Activated T-cell treated with anti-CD3 and anti-CD28 coated beads, Interleukin-2, amount 50 U/mL, for 24 hours (primary cell): ENCODE results near the gene KIZ.

Experiments used
- DNase-seq: peaks from one replicate; pipeline ENCODE4 v3.0.0-alpha.2; 2020
- H3K27ac Mint-ChIP-seq: 2 replicates; pipeline ENCODE4 v1.8.0; 2020; ENCODE audit warnings: mild to moderate bottlenecking, mixed read lengths
- H3K27me3 Mint-ChIP-seq: 2 replicates; pipeline ENCODE4 v1.8.0; 2020; ENCODE audit warnings: mixed read lengths
- H3K36me3 Mint-ChIP-seq: 2 replicates; pipeline ENCODE4 v1.8.0; 2020; ENCODE audit warnings: low read depth, mixed read lengths
- H3K4me1 Mint-ChIP-seq: 2 replicates; pipeline ENCODE4 v1.8.0; 2020; ENCODE audit warnings: low read depth, mixed read lengths
- H3K4me3 Mint-ChIP-seq: 2 replicates; pipeline ENCODE4 v1.8.0; 2020; ENCODE audit warnings: mild to moderate bottlenecking, moderate library complexity, mixed read lengths
- H3K9me3 Mint-ChIP-seq: 2 replicates; pipeline ENCODE4 v1.8.0; 2020; ENCODE audit warnings: mixed read lengths

KIZ gene

GRCh38 chr20:21280522-21281016, 154.7 kb downstream of the KIZ start:
- Mint-ChIP-seq H3K36me3 (no peaks in the 10 kb centered on the region), H3K4me1 (peaks cover 8% of the 10 kb centered on the region)
- DNase-seq: no peak

GRCh38 chr20:21286775-21287174, 160.9 kb downstream of the KIZ start:
- H3K4me1 Mint-ChIP-seq: no peaks in the 10 kb centered on the region
- peaks cover 50% of the 10 kb centered on the region for H3K27me3 Mint-ChIP-seq
- DNase-seq: no peak
- H3K4me3 Mint-ChIP-seq: no peak overlapping the region
- peaks cover 7% of the 10 kb centered on the region for H3K9me3 Mint-ChIP-seq
- H3K36me3 Mint-ChIP-seq: no peaks in the 10 kb centered on the region
- H3K27ac Mint-ChIP-seq: no peak overlapping the region

More at GRCh38 chr20:21280522-21281016, 154.7 kb downstream of the KIZ start:
- Mint-ChIP-seq H3K27ac (no peak overlapping the region), H3K27me3 (peaks cover 35% of the 10 kb centered on the region), H3K4me3 (no peak overlapping the region), H3K9me3 (peaks cover 4% of the 10 kb centered on the region)

- peaks cover 7% of the 10 kb centered on the region for H3K9me3 Mint-ChIP-seq
- no peak for DNase-seq
- no peaks in the 10 kb centered on the region for H3K36me3 Mint-ChIP-seq
- no peaks in the 10 kb centered on the region for H3K4me1 Mint-ChIP-seq
- no peak overlapping the region for H3K4me3 Mint-ChIP-seq
- H3K27me3 Mint-ChIP-seq: peaks cover 48% of the 10 kb centered on the region
- no peak overlapping the region for H3K27ac Mint-ChIP-seq
Measured at GRCh38 chr20:21288587-21289370, 162.9 kb downstream of the KIZ start.

- Mint-ChIP-seq H3K36me3 (no peaks in the 10 kb centered on the region), H3K9me3 (peaks cover 7% of the 10 kb centered on the region), H3K4me1 (no peaks in the 10 kb centered on the region), H3K4me3 (no peak overlapping the region), H3K27me3 (peaks cover 43% of the 10 kb centered on the region), H3K27ac (no peak overlapping the region)
- no peak for DNase-seq
Measured at GRCh38 chr20:21289651-21290050, 163.8 kb downstream of the KIZ start.

GRCh38 chr20:21291026-21291425, 165.1 kb downstream of the KIZ start:
- H3K4me3 Mint-ChIP-seq: no peak overlapping the region
- H3K9me3 Mint-ChIP-seq: no peaks in the 10 kb centered on the region
- H3K36me3 Mint-ChIP-seq: no peaks in the 10 kb centered on the region
- no peaks in the 10 kb centered on the region for H3K4me1 Mint-ChIP-seq
- no peak overlapping the region for H3K27ac Mint-ChIP-seq
- DNase-seq: no peak
- H3K27me3 Mint-ChIP-seq: peaks cover 40% of the 10 kb centered on the region

GRCh38 chr20:21294755-21295154, 168.9 kb downstream of the KIZ start:
- no peaks in the 10 kb centered on the region for H3K36me3 Mint-ChIP-seq
- H3K27ac Mint-ChIP-seq: no peak overlapping the region
- H3K9me3 Mint-ChIP-seq: no peaks in the 10 kb centered on the region
- DNase-seq: no peak
- H3K4me1 Mint-ChIP-seq: peaks cover 17% of the 10 kb centered on the region
- no peak overlapping the region for H3K4me3 Mint-ChIP-seq
- peaks cover 22% of the 10 kb centered on the region for H3K27me3 Mint-ChIP-seq
